GM18520 (cell line): ENCODE measurements around the gene FBN2.
"Not testable (repeated sequence)": the region's sequence is repeated elsewhere in the genome, so short reads cannot be mapped to it uniquely, and the experiment has no call there.

Experiments
- ATAC-seq: cut with Tn5 transposase; IDR thresholded peaks from one replicate; pipeline ENCODE4 v1.9.1; 2021; ENCODE audit not compliant: unreplicated experiment

The FBN2 gene

GRCh38 chr5:128432913-128433440 lies 105.1 kb downstream of the FBN2 start:
- no peak for ATAC-seq

GRCh38 chr5:128427921-128428320 lies 110.1 kb downstream of the FBN2 start:
- no peak for ATAC-seq

- peak; percentile 97 for ATAC-seq
Measured at GRCh38 chr5:128426090-128426534, 111.9 kb downstream of the FBN2 start.

GRCh38 chr5:128424646-128425045 lies 113.4 kb downstream of the FBN2 start:
- no peak for ATAC-seq

GRCh38 chr5:128422612-128423011 lies 115.4 kb downstream of the FBN2 start:
- ATAC-seq, result no peak

- ATAC-seq, result no peak
Measured at GRCh38 chr5:128414469-128414868, 123.6 kb downstream of the FBN2 start.

GRCh38 chr5:128413356-128413755 lies 124.7 kb downstream of the FBN2 start:
- ATAC-seq, result no peak

GRCh38 chr5:128412145-128412930 lies 125.7 kb downstream of the FBN2 start:
- ATAC-seq, result no peak

GRCh38 chr5:128409166-128409800 lies 128.8 kb downstream of the FBN2 start:
- no peak for ATAC-seq

GRCh38 chr5:128408622-128409021 lies 129.4 kb downstream of the FBN2 start:
- no peak for ATAC-seq

GRCh38 chr5:128407944-128408343 lies 130.1 kb downstream of the FBN2 start:
- ATAC-seq, result no peak

GRCh38 chr5:128406803-128407202 lies 131.2 kb downstream of the FBN2 start:
- no peak for ATAC-seq

- ATAC-seq, result no peak
Measured at GRCh38 chr5:128405159-128405558, 132.9 kb downstream of the FBN2 start.

- no peak for ATAC-seq
Measured at GRCh38 chr5:128403333-128403732, 134.7 kb downstream of the FBN2 start.

- no peak for ATAC-seq
Measured at GRCh38 chr5:128402506-128402905, 135.5 kb downstream of the FBN2 start.

- not testable (repeated sequence) for ATAC-seq
Measured at GRCh38 chr5:128400766-128401165, 137.3 kb downstream of the FBN2 start.

- ATAC-seq, result no peak
Measured at GRCh38 chr5:128399111-128399510, 138.9 kb downstream of the FBN2 start.

GRCh38 chr5:128397876-128398275 lies 140.2 kb downstream of the FBN2 start:
- ATAC-seq, result no peak

GRCh38 chr5:128395073-128395472 lies 143.0 kb downstream of the FBN2 start:
- no peak for ATAC-seq

GRCh38 chr5:128384068-128384467 lies 154.0 kb downstream of the FBN2 start:
- ATAC-seq, result no peak

GRCh38 chr5:128380337-128380736 lies 157.7 kb downstream of the FBN2 start:
- ATAC-seq, result no peak

GRCh38 chr5:128378632-128379031 lies 159.4 kb downstream of the FBN2 start:
- ATAC-seq, result no peak
